HCT116 (cell line): ENCODE results near the gene TDRD12. TPM values are rescaled to one million over a fixed set of nuclear protein-coding genes. Genes with fewer than 3 reads are reported as not detected.
"Not testable (repeated sequence)": the region's sequence is repeated elsewhere in the genome, so short reads cannot be mapped to it uniquely, and the experiment has no call there.

Experiments
- ATAC-seq: fragments of 200-7000 bp; cut with Tn5 transposase; 2 replicates; pipeline ENCODE4 v1.9.1; 2020; ENCODE audit warnings: mild to moderate bottlenecking, moderate library complexity
- BruUV-seq: library from RNA; stranded (reverse); fragments of 400-500 nt; replicated peaks from 2 replicates; lab custom pipeline; 2021; lab: Mats Ljungman, UMichigan
- CTCF ChIA-PET: fragments of 300-600 bp; sonication (Branson Sonifier 250); formaldehyde crosslinking; loops from one replicate; lab custom pipeline; 2021; ENCODE audit warnings: antibody characterized with exemption; lab: Charles Lee
- POLR2A ChIA-PET: fragments of 300-600, 350-600 bp; sonication (Branson Sonifier 250); formaldehyde crosslinking; loops from one replicate; lab custom pipeline; 2021; ENCODE audit warnings: antibody characterized with exemption; lab: Charles Lee
- RAD21 ChIA-PET, 2 experiments: fragments of 300-600 bp; sonication (Branson Sonifier 250); formaldehyde crosslinking; loops; one replicate each; lab custom pipeline; 2023; ENCODE audit warnings: low total read pairs in 2 of 2; ENCODE audit not compliant: uncharacterized antibody in 2 of 2, unreplicated experiment in 2 of 2, low non-redundant PET in 1 of 2; lab: Charles Lee
- DNase-seq: peaks from one replicate; pipeline ENCODE4 v3.0.0-alpha.2; 2010; ENCODE audit warnings: low read depth, low spot score
- H2AFZ ChIP-seq: fragments of 200-600 bp; shearing (Covaris generic), sonication (generic); 2 replicates; pipeline ENCODE4 v1.6.1; 2017; ENCODE audit warnings: low read depth, mixed run types, mixed read lengths, antibody characterized with exemption, low read length; ENCODE audit not compliant: poor library complexity, severe bottlenecking
- H3K27ac ChIP-seq: 2 replicates; pipeline ENCODE4 v1.5.1; 2012; ENCODE audit warnings: low read depth, low read length
- H3K27me3 ChIP-seq: fragments of 200-600 bp; sonication (generic); 2 replicates; pipeline ENCODE4 v1.6.1; 2016; ENCODE audit warnings: mixed run types, low read length, mixed read lengths; ENCODE audit not compliant: insufficient read depth
- H3K36me3 ChIP-seq, 2 experiments: fragments of 200-500 bp in 1 of 2; fragments of 200-600 bp in 1 of 2; sonication (Bioruptor generic) in 1 of 2; sonication (generic) in 1 of 2; 2 replicates each; pipeline versions ENCODE4 v1.5.1 to v1.6.1; 2014 to 2016; ENCODE audit warnings: low read length in 2 of 2, inconsistent platforms in 1 of 2, mixed read lengths in 1 of 2, mixed run types in 1 of 2; ENCODE audit not compliant: insufficient read depth in 2 of 2, control insufficient read depth in 1 of 2
- H3K4me1 ChIP-seq, 2 experiments: fragments of 200-600 bp in 1 of 2; sonication (generic) in 1 of 2; 2 replicates each; pipeline versions ENCODE4 v1.5.1 to v1.6.1; 2012 to 2017; ENCODE audit warnings: low read length in 2 of 2, inconsistent platforms in 1 of 2, mild to moderate bottlenecking in 1 of 2, mixed read lengths in 1 of 2, mixed run types in 1 of 2, moderate library complexity in 1 of 2; ENCODE audit not compliant: insufficient read depth in 2 of 2, control insufficient read depth in 1 of 2
- H3K4me2 ChIP-seq: fragments of 200-600 bp; sonication (generic); 2 replicates; pipeline ENCODE4 v1.6.1; 2017; ENCODE audit warnings: mixed run types, low read length, mixed read lengths
- H3K4me3 ChIP-seq, 2 experiments: fragments of 200-600 bp in 1 of 2; sonication (generic) in 1 of 2; replicated peaks in 1 of 2; 2 replicates each; pipeline ENCODE4 v1.5.1; 2011 to 2016; ENCODE audit warnings: low read length in 2 of 2, control low read depth in 1 of 2, low read depth in 1 of 2, mild to moderate bottlenecking in 1 of 2, mixed read lengths in 1 of 2, mixed run types in 1 of 2
- H3K79me2 ChIP-seq: fragments of 200-600 bp; sonication (generic); 2 replicates; pipeline ENCODE4 v1.6.1; 2017; ENCODE audit warnings: mild to moderate bottlenecking, mixed run types, low read length, moderate library complexity, mixed read lengths; ENCODE audit not compliant: insufficient read depth
- H3K9ac ChIP-seq: fragments of 200-600 bp; sonication (generic); 2 replicates; pipeline ENCODE4 v1.6.1; 2016; ENCODE audit warnings: low read length, mixed read lengths
- H3K9me2 ChIP-seq: fragments of 200-600 bp; sonication (generic), shearing (Covaris generic); 2 replicates; pipeline ENCODE4 v1.6.1; 2017; ENCODE audit warnings: mixed run types, mild to moderate bottlenecking, moderate library complexity; ENCODE audit not compliant: insufficient read depth
- H3K9me3 ChIP-seq, 2 experiments: fragments of 200-500 bp in 1 of 2; fragments of 200-600 bp in 1 of 2; sonication (Bioruptor generic) in 1 of 2; sonication (generic) in 1 of 2; 2 replicates each; pipeline ENCODE4 v1.6.1; 2014 to 2017; ENCODE audit warnings: low read length in 2 of 2, mixed read lengths in 2 of 2, inconsistent platforms in 1 of 2, low read depth in 1 of 2, mild to moderate bottlenecking in 1 of 2, mixed run types in 1 of 2, moderate library complexity in 1 of 2; ENCODE audit not compliant: control insufficient read depth in 1 of 2, insufficient read depth in 1 of 2
- H4K20me1 ChIP-seq: fragments of 200-600 bp; sonication (generic), shearing (Covaris generic); 2 replicates; pipeline ENCODE4 v1.6.1; 2017; ENCODE audit warnings: mixed run types, mild to moderate bottlenecking, moderate library complexity; ENCODE audit not compliant: insufficient read depth
- CEBPB ChIP-seq: IDR thresholded peaks from 2 replicates; pipeline ENCODE4 v1.6.1; 2012; ENCODE audit warnings: low read depth
- EGR1 ChIP-seq: IDR thresholded peaks from 2 replicates; pipeline ENCODE4 v1.6.1; 2012; ENCODE audit warnings: low read depth
- POLR2AphosphoS5 ChIP-seq: IDR thresholded peaks from 2 replicates; pipeline ENCODE4 v1.6.1; 2011; ENCODE audit warnings: mild to moderate bottlenecking, low read depth, low read length, moderate library complexity
- ZBTB33 ChIP-seq: IDR thresholded peaks from 2 replicates; pipeline ENCODE4 v1.6.1; 2011; ENCODE audit warnings: mild to moderate bottlenecking, low read length, moderate library complexity; ENCODE audit not compliant: insufficient replicate concordance; ENCODE audit errors: extremely low read depth
- intact Hi-C: fragments of 100-400 bp; cut with micrococcal nuclease; formaldehyde crosslinking; loops from 2 replicates; pipeline ENCODE4 v1.10.0; 2022
- total RNA-seq: library from RNA; stranded (reverse); gene quantifications from one replicate; pipeline ENCODE4 v1.2.1, GENCODE V29; 2021; ENCODE audit not compliant: unreplicated experiment

Gene TDRD12
- total RNA-seq, 1 experiment from 2014 or later = 0.30 TPM

- no peak for TF ChIP-seq ZBTB33
- no peak for TF ChIP-seq CEBPB
- TF ChIP-seq POLR2AphosphoS5 = no peak
- no peak for TF ChIP-seq EGR1
Measured at GRCh38 chr19:32757189-32757588, 37.6 kb downstream of the TDRD12 start (continued).

- ATAC-seq, H3K4me2 ChIP-seq, H3K27ac ChIP-seq, H3K79me2 ChIP-seq, H3K9me3 ChIP-seq, DNase-seq, RAD21 ChIA-PET, H3K4me1 ChIP-seq, CTCF ChIA-PET, BruUV-seq, H3K9me2 ChIP-seq, H4K20me1 ChIP-seq, H3K4me3 ChIP-seq, H3K36me3 ChIP-seq, H3K9ac ChIP-seq, POLR2A ChIA-PET, intact Hi-C loops, H3K27me3 ChIP-seq, H2AFZ ChIP-seq: not testable (repeated sequence)
Measured at GRCh38 chr19:32765365-32765764, 45.8 kb downstream of the TDRD12 start.
